HG03095 (cell line): ENCODE data around the gene CANX.
"Not testable (repeated sequence)": the region's sequence is repeated elsewhere in the genome, so short reads cannot be mapped to it uniquely, and the experiment has no call there.

Source experiments
- ATAC-seq: cut with Tn5 transposase; IDR thresholded peaks from one replicate; pipeline ENCODE4 v1.9.1; 2021; ENCODE audit warnings: moderate library complexity; ENCODE audit not compliant: unreplicated experiment

CANX gene

GRCh38 chr5:179698935-179699615, at the start of gene CANX:
Gene CANX, plus strand, starts transcription at chr5:179698967. Its CDS starts 6,715 bp downstream, at chr5:179705682.
- peak; percentile 2 for ATAC-seq

- ATAC-seq = not testable (repeated sequence)
These were observed 49.5 kb upstream of the CANX start for GRCh38 chr5:179649166-179649703.

DNA sequence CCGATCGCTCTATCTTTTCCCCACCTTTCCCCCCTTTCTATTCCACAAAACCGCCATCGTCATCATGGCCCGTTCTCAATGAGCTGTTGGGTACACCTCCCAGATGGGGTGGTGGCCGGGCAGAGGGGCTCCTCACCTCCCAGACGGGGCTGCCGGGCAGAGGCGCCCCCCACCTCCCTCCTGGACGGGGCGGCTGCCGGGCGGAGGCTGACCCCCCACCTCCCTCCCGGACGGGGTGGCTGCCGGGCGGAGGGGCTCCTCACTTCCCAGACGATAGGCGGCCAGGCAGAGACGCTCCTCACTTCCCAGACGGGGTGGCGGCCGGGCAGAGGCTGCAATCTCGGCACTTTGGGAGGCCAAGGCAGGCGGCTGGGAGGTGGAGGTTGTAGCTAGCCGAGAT, 48.5 kb upstream of the CANX start:
- ATAC-seq = not testable (repeated sequence)

- ATAC-seq = not testable (repeated sequence)
These were observed 45.6 kb upstream of the CANX start for GRCh38 chr5:179653135-179653534.

GRCh38 chr5:179657302-179658178, 41.2 kb upstream of the CANX start:
- ATAC-seq = peak; percentile 87

- peak; percentile 46 for ATAC-seq
These were observed 40.4 kb upstream of the CANX start for GRCh38 chr5:179658179-179658856.

DNA sequence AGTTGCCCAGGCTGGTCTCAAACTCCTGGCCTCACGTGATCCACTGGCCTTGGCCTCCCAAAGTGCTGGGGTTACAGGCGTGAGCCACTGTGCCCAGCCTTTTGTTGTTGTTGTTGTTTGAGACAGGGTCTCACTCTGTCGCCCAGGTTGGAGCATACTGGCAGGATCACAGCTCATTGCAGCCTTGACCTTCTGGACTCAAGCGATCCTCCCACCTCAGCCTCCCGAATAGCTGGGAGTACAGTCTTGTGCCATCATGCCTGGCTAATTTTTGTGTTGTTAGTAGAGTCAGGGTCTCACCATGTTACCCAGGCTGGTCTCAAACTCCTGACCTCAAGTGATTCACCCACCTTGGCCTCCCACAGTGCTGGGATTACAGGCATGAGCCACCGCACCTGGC, 37.1 kb upstream of the CANX start:
- not testable (repeated sequence) for ATAC-seq

DNA sequence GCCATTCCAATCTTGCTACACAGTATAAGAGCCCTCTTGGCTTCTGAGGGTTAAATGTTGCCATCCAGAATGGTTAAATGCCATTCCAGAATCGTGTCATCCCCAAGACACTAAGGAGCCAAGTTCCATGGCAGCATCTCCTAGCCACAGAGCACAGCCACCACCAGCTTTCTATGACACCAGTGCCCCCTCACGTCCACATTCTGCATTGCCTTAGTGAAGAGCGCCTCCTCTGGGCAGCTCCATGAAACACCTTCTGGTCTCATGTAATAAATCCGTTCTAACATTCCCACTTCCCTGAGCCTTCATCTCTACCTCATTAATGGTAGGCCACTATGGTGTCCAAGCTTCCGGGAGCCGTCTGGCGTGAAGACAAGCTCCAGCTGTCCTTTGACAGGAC, 30.4 kb upstream of the CANX start:
- no peak for ATAC-seq

DNA sequence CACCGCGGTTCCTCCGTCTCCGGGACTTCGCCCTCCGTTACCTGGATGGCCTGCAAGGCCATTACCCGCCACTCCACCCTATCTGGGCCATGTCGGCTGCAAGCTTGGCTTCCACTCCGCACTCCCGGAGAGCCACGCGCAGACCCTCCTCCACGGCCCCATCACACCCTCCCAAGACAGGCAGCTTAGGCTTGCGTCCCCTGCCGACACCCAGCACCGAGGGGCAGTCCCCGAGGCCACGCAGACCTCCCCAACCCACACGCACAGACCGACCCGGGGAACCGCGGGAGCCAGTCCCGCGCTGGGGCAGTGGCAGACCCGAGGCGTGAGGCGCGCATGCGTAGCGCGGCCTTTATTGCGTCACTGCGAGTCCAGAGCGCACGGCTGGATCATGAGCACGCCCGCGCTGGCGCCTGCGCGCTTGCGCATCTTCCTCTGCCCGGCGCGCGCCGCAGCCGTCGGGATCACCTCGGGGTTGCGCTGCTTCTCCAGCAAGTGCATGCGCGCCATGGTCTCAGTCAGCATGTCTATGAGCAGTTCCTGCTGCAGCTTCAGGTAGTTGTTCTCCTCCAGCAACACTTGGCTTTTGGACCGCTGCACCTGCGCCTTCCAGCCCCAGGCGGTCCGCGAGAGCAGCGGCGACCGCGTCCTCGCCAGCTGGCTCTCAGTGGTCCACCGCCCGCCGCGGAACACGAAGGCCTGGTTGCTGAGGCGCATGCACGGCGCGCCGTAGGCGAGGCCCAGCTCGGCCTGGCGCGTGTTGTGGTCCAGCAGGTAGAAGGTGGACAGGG, 20.3 kb upstream of the CANX start:
- ATAC-seq = peak; percentile 85

- ATAC-seq = peak; percentile 13
These were observed 19.6 kb upstream of the CANX start for GRCh38 chr5:179679014-179679674.

GRCh38 chr5:179680014-179680779, 18.6 kb upstream of the CANX start:
- ATAC-seq = no peak

DNA sequence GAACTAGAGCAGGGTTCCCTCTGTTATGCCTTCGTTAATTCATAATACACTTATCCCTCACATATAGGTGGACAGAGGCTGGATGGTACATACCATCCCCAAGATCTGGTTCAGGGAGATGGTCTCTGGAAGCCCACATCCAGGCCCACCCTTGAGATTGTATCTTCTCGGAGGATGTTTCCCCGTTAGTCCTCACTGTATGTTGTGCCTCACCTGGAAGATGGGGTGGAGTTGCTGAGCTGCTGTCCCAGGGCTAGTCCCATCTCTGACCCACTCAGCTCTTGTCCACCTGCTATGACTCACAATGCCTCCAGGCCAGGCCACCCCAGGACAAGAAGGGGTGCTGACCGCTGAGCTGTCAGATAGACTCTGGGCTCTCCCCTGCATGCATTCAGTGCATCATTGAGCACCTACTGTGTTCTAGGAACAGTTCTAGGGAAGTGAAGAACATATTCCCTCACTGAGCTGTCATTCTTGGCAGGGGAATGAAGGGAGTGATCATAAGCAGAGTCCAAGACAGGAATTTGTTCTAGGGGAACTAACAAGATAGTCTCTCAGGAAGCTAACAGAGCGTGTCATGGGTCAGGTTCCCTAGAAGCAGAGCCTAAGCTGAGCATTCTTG, 17.9 kb upstream of the CANX start, which contains the start of gene CBY3:
Gene CBY3, minus strand, starts transcription at position 255 of the 622 bp plus-strand sequence. Its CDS starts 116 bp downstream, at position 139.
- no peak for ATAC-seq

GRCh38 chr5:179689212-179689611, 9.6 kb upstream of the CANX start:
- ATAC-seq = not testable (repeated sequence)

DNA sequence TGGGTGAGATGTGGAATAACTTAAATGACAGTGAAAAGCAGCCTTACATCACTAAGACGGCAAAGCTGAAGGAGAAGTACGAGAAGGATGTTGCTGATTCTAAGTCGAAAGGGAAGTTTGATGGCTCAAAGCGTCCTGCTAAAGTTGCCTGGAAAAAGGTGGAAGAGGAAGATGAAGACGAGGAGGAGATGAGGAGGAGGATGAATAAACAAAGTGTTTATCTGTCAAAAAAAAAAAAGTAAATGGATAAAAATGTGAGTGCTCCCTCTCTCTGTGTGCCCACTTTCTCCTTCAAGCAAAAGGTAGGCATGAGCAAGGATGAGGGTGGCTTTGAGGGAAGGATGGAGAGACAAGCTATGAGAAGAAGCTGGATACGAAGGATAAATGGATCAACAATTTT, 4.2 kb upstream of the CANX start:
- no peak for ATAC-seq

DNA sequence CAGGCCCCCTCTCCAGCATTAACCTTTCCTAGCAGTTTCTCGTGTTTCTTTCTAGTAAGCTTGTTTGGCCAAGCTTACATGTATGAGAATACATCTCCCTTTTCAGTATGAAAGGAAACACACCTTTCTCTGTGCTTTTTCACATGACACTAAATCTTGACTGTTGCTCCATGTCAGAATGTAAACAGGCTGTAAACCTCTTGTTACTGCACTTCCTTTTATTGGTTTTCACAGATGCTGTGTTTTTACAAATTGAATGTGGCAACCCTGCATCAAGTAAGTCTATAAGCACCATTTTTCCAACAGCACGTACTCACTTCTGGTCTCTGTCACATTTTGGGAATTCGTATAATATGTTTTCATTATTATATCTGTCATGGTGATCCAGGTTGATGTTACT, 2.2 kb upstream of the CANX start:
- ATAC-seq = no peak

- ATAC-seq = no peak
These were observed 1.7 kb upstream of the CANX start for GRCh38 chr5:179697108-179697507.

DNA sequence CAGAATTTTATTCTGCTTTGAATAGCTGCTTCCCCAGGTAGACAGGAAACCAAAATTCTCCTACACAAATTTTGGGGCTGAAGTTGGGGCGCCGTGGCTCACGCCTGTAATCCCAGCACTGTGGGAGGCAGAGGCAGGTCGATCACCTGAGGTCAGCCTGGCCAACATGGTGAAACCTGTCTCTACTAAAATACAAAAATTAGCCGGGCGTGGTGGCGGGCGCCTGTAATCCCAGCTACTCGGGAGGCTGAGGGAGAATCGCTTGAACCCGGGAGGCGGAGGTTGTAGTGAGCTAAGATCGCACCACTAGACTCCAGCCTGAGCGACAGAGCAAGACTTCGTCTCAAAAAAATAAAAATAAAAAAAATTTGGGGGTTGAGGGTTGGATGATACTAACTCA, 1.2 kb upstream of the CANX start:
- not testable (repeated sequence) for ATAC-seq
